Prostate gland (tissue), 2 donors: Measurements from ENCODE around the gene ANLN. TPM values are rescaled to one million over a fixed set of nuclear protein-coding genes. Genes with fewer than 3 reads are reported as not detected.
"Not testable (repeated sequence)": the region's sequence is repeated elsewhere in the genome, so short reads cannot be mapped to it uniquely, and the experiment has no call there.

Experiments used
- DNase-seq: peaks from one replicate; pipeline ENCODE4 v3.0.0-alpha.2; 2019; ENCODE audit warnings: low spot score
- H3K27ac ChIP-seq, 2 donors: fragments of 200-600 bp; sonication (generic); 2 replicates each; pipeline ENCODE4 v1.5.1; 2017 to 2019
- H3K27me3 ChIP-seq: fragments of 200-600 bp; sonication (generic); replicated peaks from 2 replicates; pipeline ENCODE4 v1.5.1; 2019; ENCODE audit not compliant: insufficient read depth
- H3K36me3 ChIP-seq, 2 donors: fragments of 200-600 bp; sonication (generic); 1 replicate in 1 of 2; 2 replicates in 1 of 2; pipeline versions ENCODE4 v1.5.1 to v1.8.1; 2017 to 2019
- H3K4me1 ChIP-seq: fragments of 200-600 bp; sonication (generic); replicated peaks from 2 replicates; pipeline ENCODE4 v1.5.1; 2019
- H3K4me3 ChIP-seq, 2 donors: fragments of 200-600 bp; sonication (generic); 2 replicates each; pipeline ENCODE4 v1.5.1; 2017 to 2019
- H3K9me3 ChIP-seq: fragments of 200-600 bp; sonication (generic); 2 replicates; pipeline ENCODE4 v1.5.1; 2017
- CTCF ChIP-seq, 4 experiments: fragments of 200-600 bp in 2 of 4; fragments of 450-650 bp in 2 of 4; sonication (generic) in 2 of 4; IDR thresholded peaks; 1 replicate in 3 of 4; 2 replicates in 1 of 4; pipeline ENCODE4 v1.5.1; 2016 to 2019; ENCODE audit warnings: antibody characterized with exemption in 4 of 4, mild to moderate bottlenecking in 2 of 4, moderate library complexity in 2 of 4
- POLR2A ChIP-seq: fragments of 450-650 bp; IDR thresholded peaks from one replicate; pipeline ENCODE4 v1.6.1; 2016; ENCODE audit warnings: antibody characterized with exemption, mild to moderate bottlenecking
- POLR2AphosphoS5 ChIP-seq: sonication (generic); formaldehyde crosslinking; IDR thresholded peaks from one replicate; pipeline ENCODE4 v1.6.1; 2017; ENCODE audit warnings: antibody characterized with exemption
- WGBS: methylation state at CpG from one replicate; pipeline ENCODE4 v1.1.5; 2018; 5-methylcytosine and 5-hydroxymethylcytosine counted together
- intact Hi-C: fragments of 100-400 bp; cut with DNase I; formaldehyde crosslinking; loops from one replicate; pipeline ENCODE4 v1.14.2; 2022
- total RNA-seq, 2 donors: library from RNA; depleted of rRNA; stranded (reverse); fragments of >200 nt; gene quantifications; one replicate each; pipeline ENCODE4 v1.1.0, GENCODE V29; 2016

ANLN gene
- total RNA-seq, 2 donors from 2014 or later = 9.9 to 13.6 TPM

GRCh38 chr7:36369171-36369570, 20.5 kb upstream of the ANLN start:
- H3K9me3 ChIP-seq = no peaks in the 10 kb centered on the region
- WGBS = 97% methylated on average over 1 of the region's 1 CpG
- TF ChIP-seq POLR2A = no peak
- no peak for TF ChIP-seq CTCF (IDR thresholded peaks at IDR 0.05)
- no peak for TF ChIP-seq POLR2AphosphoS5
- H3K27ac ChIP-seq = no peak overlapping the region
- H3K4me1 ChIP-seq = no peaks in the 10 kb centered on the region
- intact Hi-C loops = no loop called here
- H3K4me3 ChIP-seq = no peak overlapping the region
- H3K36me3 ChIP-seq = no peaks in the 10 kb centered on the region
- no peaks in the 10 kb centered on the region for H3K27me3 ChIP-seq
- no peak for DNase-seq

- TF ChIP-seq POLR2A = no peak
- no peak for TF ChIP-seq POLR2AphosphoS5
- no peak for TF ChIP-seq CTCF (IDR thresholded peaks at IDR 0.05)
- H3K9me3 ChIP-seq = no peaks in the 10 kb centered on the region
- H3K27ac ChIP-seq = no peak overlapping the region
- intact Hi-C loops = no loop called here
- 83% methylated on average over 2 of the region's 2 CpGs for WGBS
- no peaks in the 10 kb centered on the region for H3K27me3 ChIP-seq
- DNase-seq = no peak
- H3K4me3 ChIP-seq = no peak overlapping the region
- H3K4me1 ChIP-seq = no peaks in the 10 kb centered on the region
- no peaks in the 10 kb centered on the region for H3K36me3 ChIP-seq
Observed at GRCh38 chr7:36370046-36370445, 19.6 kb upstream of the ANLN start.

- WGBS = 38% methylated on average over 4 of the region's 4 CpGs
- Histone ChIP-seq H3K9me3 (no peaks in the 10 kb centered on the region), H3K27ac (no peak overlapping the region), H3K36me3 (no peaks in the 10 kb centered on the region), H3K4me1 (no peaks in the 10 kb centered on the region), H3K4me3 (no peak overlapping the region), H3K27me3 (no peaks in the 10 kb centered on the region)
- intact Hi-C loops = no loop called here
- no peak for DNase-seq
- TF ChIP-seq CTCF (IDR thresholded peaks at IDR 0.05) (no peak), POLR2AphosphoS5 (no peak), POLR2A (no peak)
Observed at GRCh38 chr7:36372156-36372555, 17.5 kb upstream of the ANLN start.

GRCh38 chr7:36378555-36378954, 11.1 kb upstream of the ANLN start:
- not testable (repeated sequence) for H3K36me3 ChIP-seq

GRCh38 chr7:36379831-36380504, 9.7 kb upstream of the ANLN start:
- intact Hi-C loops = no loop called here
- WGBS = 52% methylated on average over 2 of the region's 2 CpGs
- H3K4me1 ChIP-seq = no peaks in the 10 kb centered on the region

More at GRCh38 chr7:36378555-36378954, 11.1 kb upstream of the ANLN start:
- 62% methylated on average over 7 of the region's 7 CpGs for WGBS
- H3K27ac ChIP-seq, H3K4me1 ChIP-seq, DNase-seq, intact Hi-C loops, H3K9me3 ChIP-seq, H3K4me3 ChIP-seq, H3K27me3 ChIP-seq: not testable (repeated sequence)

More at GRCh38 chr7:36379831-36380504, 9.7 kb upstream of the ANLN start:
- Histone ChIP-seq H3K27ac (no peak overlapping the region), H3K4me3 (no peak overlapping the region), H3K36me3 (no peaks in the 10 kb centered on the region), H3K9me3 (no peaks in the 10 kb centered on the region), H3K27me3 (no peaks in the 10 kb centered on the region)
- no peak for DNase-seq
- TF ChIP-seq POLR2A = no peak
- TF ChIP-seq POLR2AphosphoS5 = no peak
- TF ChIP-seq CTCF (IDR thresholded peaks at IDR 0.05) = no peak
